Measurements from ENCODE around the gene GLRA2. TPM values are rescaled to one million over a fixed set of nuclear protein-coding genes. Genes with fewer than 3 reads are reported as not detected.

Gene GLRA2
- total and polyA plus RNA-seq, 10 of the 15 experiments (the other 5 are each of a cell fraction or from before 2014, with no cell fraction given), result 0.01 TPM; not detected in 9

GRCh38 chrX:14641681-14642655 is 112.6 kb downstream of the GLRA2 start:
- TF ChIP-seq BCL11A (IDR thresholded peaks at IDR 0.05; ENCODE audit: low read depth, low read length), result no peak
- no peak for TF ChIP-seq ESRRA (IDR thresholded peaks at IDR 0.05; ENCODE audit: low read length)
- no peak for TF ChIP-seq PAX8 (IDR thresholded peaks at IDR 0.05)
- TF ChIP-seq SMAD5 (IDR thresholded peaks at IDR 0.05; ENCODE audit: low read depth), result no peak
- TF ChIP-seq CBX5 (IDR thresholded peaks at IDR 0.05; ENCODE audit: low read depth), result no peak
- TF ChIP-seq RAD21 (IDR thresholded peaks at IDR 0.05; ENCODE audit: insufficient read depth, low read depth, low read length), result no peak
- TF ChIP-seq, protein P1, sequence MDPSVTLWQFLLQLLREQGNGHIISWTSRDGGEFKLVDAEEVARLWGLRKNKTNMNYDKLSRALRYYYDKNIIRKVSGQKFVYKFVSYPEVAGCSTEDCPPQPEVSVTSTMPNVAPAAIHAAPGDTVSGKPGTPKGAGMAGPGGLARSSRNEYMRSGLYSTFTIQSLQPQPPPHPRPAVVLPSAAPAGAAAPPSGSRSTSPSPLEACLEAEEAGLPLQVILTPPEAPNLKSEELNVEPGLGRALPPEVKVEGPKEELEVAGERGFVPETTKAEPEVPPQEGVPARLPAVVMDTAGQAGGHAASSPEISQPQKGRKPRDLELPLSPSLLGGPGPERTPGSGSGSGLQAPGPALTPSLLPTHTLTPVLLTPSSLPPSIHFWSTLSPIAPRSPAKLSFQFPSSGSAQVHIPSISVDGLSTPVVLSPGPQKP (IDR thresholded peaks at IDR 0.05; ENCODE audit: low read depth, low read length), result no peak
- no peaks in the 10 kb centered on the region for H3K79me2 ChIP-seq (ENCODE audit: control insufficient read depth, insufficient read depth, low read length)
- in situ Hi-C loops (cut with MboI), result no loop called here
- POLR2A ChIA-PET, result interaction anchor here (0.6 kb wide), 1 partner anchor 215 kb away, joined by 3 read pairs; no protein-coding TSS in a partner anchor
- CTCF ChIA-PET, result interaction anchor here (2.3 kb wide), 1 partner anchor 10 kb away, joined by 6 read pairs; no protein-coding TSS in a partner anchor
- no peak overlapping the region for H3K27ac ChIP-seq (ENCODE audit: control insufficient read depth, insufficient read depth)
- SMC1A ChIA-PET (ENCODE audit: uncharacterized antibody, unreplicated experiment), result no interaction called here
- no peaks in the 10 kb centered on the region for H4K20me1 ChIP-seq (ENCODE audit: control insufficient read depth, insufficient read depth)
- H3K4me3 ChIP-seq, result no peak overlapping the region
- H3K4me2 ChIP-seq (ENCODE audit: control insufficient read depth, insufficient read depth), result no peak overlapping the region
- H3K9me3 ChIP-seq (replicated peaks; ENCODE audit: control insufficient read depth, insufficient read depth, low read length), result no peaks in the 10 kb centered on the region
- no peaks in the 10 kb centered on the region for H3K36me3 ChIP-seq (ENCODE audit: control insufficient read depth in 2 of 2, insufficient read depth in 2 of 2, low read length in 1 of 2)
- intact Hi-C loops (cut with micrococcal nuclease; ENCODE audit: unreplicated experiment), result no loop called here
- no peaks in the 10 kb centered on the region for H3K4me1 ChIP-seq (ENCODE audit: control insufficient read depth, insufficient read depth, low read length)
- no TSS peak for BruUV-seq (replicated peaks)
- DNase-seq (ENCODE audit: low read depth, low spot score) (no peak), ATAC-seq (no peak), FAIRE-seq (no peak)
- RAD21 ChIA-PET (ENCODE audit: unreplicated experiment), result no interaction called here
- WGBS (ENCODE audit: insufficient coverage, insufficient replicate concordance, low lambda C conversion rate, missing lambda C conversion rate), result 20% methylated on average over 4 of the region's 4 CpGs
- H2AFZ ChIP-seq (ENCODE audit: control insufficient read depth, low read depth, low read length), result no peak overlapping the region
- no peaks in the 10 kb centered on the region for H3K27me3 ChIP-seq (replicated peaks in 1 of 2; ENCODE audit: control insufficient read depth in 2 of 2, insufficient read depth in 2 of 2, low read length in 1 of 2)
- H3K9ac ChIP-seq (ENCODE audit: control insufficient read depth, insufficient read depth, low read length), result no peak overlapping the region
